Keratinocyte (primary cell): ENCODE measurements around the gene RAB19. TPM values are rescaled to one million over a fixed set of nuclear protein-coding genes. Genes with fewer than 3 reads are reported as not detected.
"Not testable (repeated sequence)": the region's sequence is repeated elsewhere in the genome, so short reads cannot be mapped to it uniquely, and the experiment has no call there.

Experiments used
- DNase-seq: peaks from one replicate; pipeline ENCODE4 v3.0.0-alpha.2; 2011; ENCODE audit warnings: low read depth, missing footprints, low spot score
- FAIRE-seq: peaks from 2 replicates; lab custom pipeline; 2011; peaks lifted over from hg19 to GRCh38; lab: Jason Lieb, UNC
- H2AFZ ChIP-seq: 2 replicates; pipeline ENCODE4 v1.6.0; 2012; ENCODE audit warnings: low read length, control low read depth, inconsistent platforms; ENCODE audit not compliant: control insufficient read depth
- H3K27ac ChIP-seq: 2 replicates; pipeline ENCODE4 v1.5.1; 2011; ENCODE audit warnings: low read length; ENCODE audit not compliant: control insufficient read depth, insufficient read depth
- H3K27me3 ChIP-seq: 3 replicates; pipeline ENCODE4 v1.6.0; 2011; ENCODE audit warnings: low read length; ENCODE audit not compliant: control insufficient read depth, insufficient read depth; ENCODE audit errors: extremely low read depth
- H3K36me3 ChIP-seq, 2 experiments: 2 replicates in 1 of 2; 3 replicates in 1 of 2; pipeline ENCODE4 v1.5.1; 2011; ENCODE audit warnings: low read length in 2 of 2, mild to moderate bottlenecking in 1 of 2; ENCODE audit not compliant: control insufficient read depth in 2 of 2, insufficient read depth in 2 of 2; ENCODE audit errors: extremely low read depth in 1 of 2
- H3K4me1 ChIP-seq: 3 replicates; pipeline ENCODE4 v1.5.1; 2011; ENCODE audit warnings: low read length; ENCODE audit not compliant: control insufficient read depth, insufficient read depth; ENCODE audit errors: extremely low read depth
- H3K4me2 ChIP-seq: 3 replicates; pipeline ENCODE4 v1.6.0; 2011; ENCODE audit warnings: low read depth, low read length; ENCODE audit not compliant: control insufficient read depth, insufficient read depth; ENCODE audit errors: extremely low read depth
- H3K4me3 ChIP-seq, 3 experiments: fragments of 200-600 bp in 1 of 3; sonication (generic) in 1 of 3; 2 replicates in 2 of 3; 3 replicates in 1 of 3; pipeline ENCODE4 v1.5.1; 2011 to 2016; ENCODE audit warnings: low read length in 3 of 3, mild to moderate bottlenecking in 3 of 3, control low read depth in 2 of 3, inconsistent platforms in 1 of 3, low read depth in 1 of 3, mixed read lengths in 1 of 3, mixed run types in 1 of 3, moderate library complexity in 1 of 3; ENCODE audit not compliant: control insufficient read depth in 2 of 3, insufficient read depth in 2 of 3; ENCODE audit errors: extremely low read depth in 1 of 3
- H3K79me2 ChIP-seq: 2 replicates; pipeline ENCODE4 v1.6.0; 2012; ENCODE audit warnings: low read length; ENCODE audit not compliant: control insufficient read depth, insufficient read depth
- H3K9ac ChIP-seq: 3 replicates; pipeline ENCODE4 v1.6.0; 2011; ENCODE audit warnings: low read length; ENCODE audit not compliant: control insufficient read depth, insufficient read depth; ENCODE audit errors: extremely low read depth
- H3K9me1 ChIP-seq: 3 replicates; pipeline ENCODE4 v1.6.0; 2011; ENCODE audit warnings: low read length; ENCODE audit not compliant: control insufficient read depth, insufficient read depth; ENCODE audit errors: extremely low read depth
- H3K9me3 ChIP-seq: 2 replicates; pipeline ENCODE4 v1.5.1; 2012; ENCODE audit warnings: low read depth, low read length; ENCODE audit not compliant: control insufficient read depth
- H4K20me1 ChIP-seq: 3 replicates; pipeline ENCODE4 v1.6.0; 2011; ENCODE audit warnings: low read length; ENCODE audit not compliant: control insufficient read depth, insufficient read depth; ENCODE audit errors: extremely low read depth
- EZH2 ChIP-seq: IDR thresholded peaks from one replicate; pipeline ENCODE4 v1.6.1; 2012; ENCODE audit warnings: inconsistent platforms, mild to moderate bottlenecking, low read length, moderate library complexity
- dilution Hi-C: fragments of 300-500 bp; cut with MboI; formaldehyde crosslinking; loops from one replicate; pipeline ENCODE4 v1.7.0; 2020; ENCODE audit warnings: low sequenced_read_pairs; ENCODE audit not compliant: extremely low pct_ligation_motif_present
- polyA plus RNA-seq, 5 experiments: library from polyadenylated mRNA; depleted of rRNA in 3 of 5; stranded (reverse) in 3 of 5; stranded (forward) in 1 of 5; unstranded in 1 of 5; fragments of >200 nt; gene quantifications; 1 replicate in 1 of 5; 2 replicates in 3 of 5; 3 replicates in 1 of 5; pipeline versions ENCODE4 v1.2.1 to v1.2.3, GENCODE V29; 2011 to 2012; ENCODE audit warnings: missing spikeins in 2 of 5, low read depth in 1 of 5, low replicate concordance in 1 of 5
- TF ChIP-seq, protein P1 (sequence below), 3 experiments: IDR thresholded peaks in 1 of 3; conservative IDR thresholded peaks in 1 of 3; optimal IDR thresholded peaks in 1 of 3; 2 replicates in 2 of 3; 3 replicates in 1 of 3; pipeline versions ENCODE3 to v1.5.1; 2011; ENCODE audit warnings: low read length in 3 of 3, mild to moderate bottlenecking in 3 of 3, moderate library complexity in 2 of 3, control low read depth in 1 of 3, inconsistent platforms in 1 of 3; ENCODE audit not compliant: insufficient read depth in 2 of 3; ENCODE audit errors: extremely low read depth in 1 of 3

Gene RAB19
- polyA plus RNA-seq, 1 donor (not counting 4 experiments of a cell fraction or from before 2014, with no cell fraction given), result not detected

DNA sequence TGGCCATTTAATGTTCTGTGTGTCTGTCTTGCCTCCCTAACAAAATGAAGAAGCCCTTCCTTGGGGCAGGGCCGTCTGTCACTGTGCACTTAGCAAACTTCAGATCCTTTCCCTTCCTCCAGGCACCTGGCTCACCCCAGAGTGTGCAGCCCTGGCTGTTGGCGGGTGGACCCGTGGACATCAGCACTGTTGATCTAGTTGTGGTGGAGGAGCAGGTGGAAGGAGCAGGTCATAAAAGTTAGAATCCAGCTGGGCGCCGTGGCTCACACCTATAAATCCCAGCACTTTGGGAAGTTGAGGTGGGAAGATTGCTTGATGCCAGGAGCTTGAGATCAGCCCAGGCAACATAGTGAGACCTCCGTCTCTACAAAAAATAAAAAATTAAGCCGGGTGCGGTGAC lies 12.7 kb downstream of the RAB19 start:
- Histone ChIP-seq H4K20me1 (no peaks in the 10 kb centered on the region), H3K9me3 (no peaks in the 10 kb centered on the region), H3K4me1 (no peaks in the 10 kb centered on the region), H3K79me2 (no peaks in the 10 kb centered on the region), H3K4me3 (no peak overlapping the region), H3K27ac (no peak overlapping the region), H3K4me2 (no peak overlapping the region), H2AFZ (no peak overlapping the region), H3K27me3 (peaks cover 4% of the 10 kb centered on the region), H3K9ac (no peak overlapping the region), H3K36me3 (no peaks in the 10 kb centered on the region), H3K9me1 (no peaks in the 10 kb centered on the region)
- dilution Hi-C loops, result no loop called here
- TF ChIP-seq EZH2, result no peak
- TF ChIP-seq, protein P1, sequence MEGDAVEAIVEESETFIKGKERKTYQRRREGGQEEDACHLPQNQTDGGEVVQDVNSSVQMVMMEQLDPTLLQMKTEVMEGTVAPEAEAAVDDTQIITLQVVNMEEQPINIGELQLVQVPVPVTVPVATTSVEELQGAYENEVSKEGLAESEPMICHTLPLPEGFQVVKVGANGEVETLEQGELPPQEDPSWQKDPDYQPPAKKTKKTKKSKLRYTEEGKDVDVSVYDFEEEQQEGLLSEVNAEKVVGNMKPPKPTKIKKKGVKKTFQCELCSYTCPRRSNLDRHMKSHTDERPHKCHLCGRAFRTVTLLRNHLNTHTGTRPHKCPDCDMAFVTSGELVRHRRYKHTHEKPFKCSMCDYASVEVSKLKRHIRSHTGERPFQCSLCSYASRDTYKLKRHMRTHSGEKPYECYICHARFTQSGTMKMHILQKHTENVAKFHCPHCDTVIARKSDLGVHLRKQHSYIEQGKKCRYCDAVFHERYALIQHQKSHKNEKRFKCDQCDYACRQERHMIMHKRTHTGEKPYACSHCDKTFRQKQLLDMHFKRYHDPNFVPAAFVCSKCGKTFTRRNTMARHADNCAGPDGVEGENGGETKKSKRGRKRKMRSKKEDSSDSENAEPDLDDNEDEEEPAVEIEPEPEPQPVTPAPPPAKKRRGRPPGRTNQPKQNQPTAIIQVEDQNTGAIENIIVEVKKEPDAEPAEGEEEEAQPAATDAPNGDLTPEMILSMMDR (optimal IDR thresholded peaks at IDR 0.05 in 1 of 3, IDR thresholded peaks at IDR 0.05 in 1 of 3, conservative IDR thresholded peaks at IDR 0.05 in 1 of 3; ENCODE audit: extremely low read depth in 1 of 3, insufficient read depth in 2 of 3, low read length in 3 of 3), result no peak
- no peak for DNase-seq
- no peak for FAIRE-seq

DNA sequence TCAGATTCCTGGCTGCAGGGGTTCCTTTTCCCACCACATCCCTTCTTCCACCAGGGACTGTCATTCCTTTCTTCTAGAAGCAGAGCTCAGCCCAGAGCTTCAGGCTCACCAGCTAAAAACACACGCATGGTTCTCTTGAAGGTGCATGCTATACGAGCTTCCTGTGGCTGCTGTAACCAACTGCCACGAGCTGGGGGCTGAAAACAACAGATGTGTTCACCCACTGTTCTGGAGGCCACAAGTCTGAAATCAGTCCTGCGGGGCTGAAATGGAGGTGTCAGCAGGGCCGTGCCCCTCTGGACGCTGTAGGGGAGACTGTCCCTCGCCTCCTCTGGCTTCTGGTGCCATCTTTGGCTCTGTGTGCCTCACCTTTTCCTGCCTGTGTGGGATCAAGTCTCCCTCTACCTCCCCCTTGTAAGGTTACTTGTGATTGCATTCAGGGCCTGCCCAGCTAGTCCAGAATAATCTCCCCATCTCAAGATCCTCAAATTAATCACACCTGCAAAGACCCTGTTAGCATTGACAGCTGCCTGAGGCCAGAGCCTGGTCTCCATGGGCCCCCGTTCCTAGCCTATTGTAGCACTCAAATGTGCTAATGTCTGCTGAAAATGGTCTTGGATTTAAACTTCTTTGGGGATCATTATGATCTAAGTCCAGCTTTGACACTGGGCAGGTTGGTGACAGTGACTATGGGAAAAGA lies 13.7 kb downstream of the RAB19 start:
- Histone ChIP-seq H3K27ac (no peak overlapping the region), H3K4me2 (no peak overlapping the region), H3K4me3 (no peak overlapping the region), H3K79me2 (no peaks in the 10 kb centered on the region), H3K9me3 (no peaks in the 10 kb centered on the region), H3K4me1 (no peaks in the 10 kb centered on the region), H3K27me3 (peaks cover 4% of the 10 kb centered on the region), H4K20me1 (no peaks in the 10 kb centered on the region), H3K9me1 (no peaks in the 10 kb centered on the region), H3K36me3 (no peaks in the 10 kb centered on the region), H2AFZ (no peak overlapping the region), H3K9ac (no peak overlapping the region)
- DNase-seq (no peak), FAIRE-seq (no peak)
- no peak for TF ChIP-seq EZH2
- TF ChIP-seq, protein P1 (optimal IDR thresholded peaks at IDR 0.05 in 1 of 3, IDR thresholded peaks at IDR 0.05 in 1 of 3, conservative IDR thresholded peaks at IDR 0.05 in 1 of 3; ENCODE audit: extremely low read depth in 1 of 3, insufficient read depth in 2 of 3, low read length in 3 of 3), result no peak
- dilution Hi-C loops, result no loop called here

DNA sequence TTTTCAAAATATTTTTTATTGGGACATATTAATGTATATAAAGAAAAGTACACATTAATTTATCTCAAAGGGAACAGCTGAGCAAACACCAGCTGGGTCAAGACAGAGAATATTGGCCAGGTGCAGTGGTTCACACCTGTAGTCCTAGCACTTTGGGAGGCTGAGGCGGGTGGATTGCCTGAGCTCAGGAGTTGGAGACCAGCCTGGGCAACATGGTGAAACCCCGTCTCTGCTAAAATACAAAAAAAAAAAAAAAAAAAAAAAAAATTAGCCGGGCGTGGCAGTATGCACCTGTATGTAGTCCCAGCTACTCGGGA lies 14.3 kb downstream of the RAB19 start:
- H3K27ac ChIP-seq, H3K4me3 ChIP-seq, H3K27me3 ChIP-seq, FAIRE-seq, H4K20me1 ChIP-seq, H3K79me2 ChIP-seq, H3K4me1 ChIP-seq, H3K36me3 ChIP-seq, H3K9ac ChIP-seq, DNase-seq, H3K9me1 ChIP-seq, dilution Hi-C loops, H3K9me3 ChIP-seq, H2AFZ ChIP-seq, H3K4me2 ChIP-seq: not testable (repeated sequence)
